Suprapubic skin (tissue), 3 donors: ENCODE results near the gene TDP1.

ENCODE experiments used
- CTCF ChIP-seq, 2 donors: fragments of 200-600 bp in 1 of 2; fragments of 450-650 bp in 1 of 2; sonication (generic) in 1 of 2; IDR thresholded peaks; one replicate each; pipeline ENCODE4 v1.5.1; 2016 to 2019; ENCODE audit warnings: antibody characterized with exemption in 2 of 2, mild to moderate bottlenecking in 1 of 2, moderate library complexity in 1 of 2
- POLR2A ChIP-seq, 2 donors: fragments of 450-650 bp; IDR thresholded peaks; one replicate each; pipeline ENCODE4 v1.6.1; 2017; ENCODE audit warnings: antibody characterized with exemption in 2 of 2, mild to moderate bottlenecking in 2 of 2, moderate library complexity in 2 of 2

GRCh38 chr14:90060965-90061684 is 105.4 kb downstream of the TDP1 start:
- TF ChIP-seq POLR2A (IDR thresholded peaks at IDR 0.05) (no peak), CTCF (IDR thresholded peaks at IDR 0.05) (no peak)
